Fibroblast of villous mesenchyme (primary cell): ENCODE results near the gene MSRB1. TPM values are rescaled to one million over a fixed set of nuclear protein-coding genes. Genes with fewer than 3 reads are reported as not detected.

Experiments
- DNase-seq: peaks from one replicate; pipeline ENCODE4 v3.0.0-alpha.2; 2010; ENCODE audit warnings: low read depth
- H3K4me3 ChIP-seq: 2 replicates; pipeline ENCODE4 v1.5.1; 2011; ENCODE audit warnings: low read depth, mild to moderate bottlenecking, low read length
- CTCF ChIP-seq: IDR thresholded peaks from 2 replicates; pipeline ENCODE4 v1.5.1; 2012; ENCODE audit warnings: low read depth, mild to moderate bottlenecking, low read length; ENCODE audit not compliant: insufficient read depth
- total RNA-seq: library from RNA; depleted of rRNA; stranded (reverse); fragments of >200 nt; gene quantifications from 2 replicates; pipeline ENCODE4 v1.2.3, GENCODE V29; 2012

Gene MSRB1
- total RNA-seq, 1 donor = 14.2 TPM

DNA sequence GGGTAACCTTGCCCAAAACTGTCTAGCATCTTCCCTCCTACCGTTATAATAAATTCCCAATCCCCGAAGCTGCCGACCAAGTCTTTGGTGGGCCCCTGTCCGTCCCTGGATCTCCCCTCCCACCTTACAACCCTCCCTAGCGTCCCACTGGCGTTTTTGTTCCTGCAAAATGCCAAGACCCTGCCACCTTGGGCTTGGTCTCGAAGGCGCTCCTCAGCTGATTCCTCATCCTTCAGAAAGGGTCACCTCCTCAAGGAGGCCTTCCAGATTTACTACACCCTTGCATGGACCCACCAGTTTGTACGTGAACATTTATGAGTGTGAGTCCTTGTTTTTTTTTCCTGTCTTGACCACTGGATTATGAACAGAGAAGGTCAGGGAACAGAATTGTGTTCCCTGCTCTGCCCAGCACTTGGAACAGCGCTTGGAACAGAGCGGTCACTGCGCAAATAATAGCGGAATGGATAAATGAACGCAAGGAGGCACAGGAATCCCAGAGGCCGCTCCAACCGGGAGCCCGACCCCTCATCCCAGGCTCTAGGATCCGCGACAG lies 40.1 kb upstream of the MSRB1 start:
- H3K4me3 ChIP-seq = peak overlapping the region; percentile 65
- TF ChIP-seq CTCF = peak; percentile 40
- DNase-seq = no peak

- no peak for TF ChIP-seq CTCF
- H3K4me3 ChIP-seq = no peak overlapping the region
- DNase-seq = no peak
These were observed 39.0 kb upstream of the MSRB1 start for GRCh38 chr16:1982013-1982433.

GRCh38 chr16:1981398-1981836 lies 38.4 kb upstream of the MSRB1 start, which contains the start of gene NOXO1:
TSS of gene NOXO1 (minus strand) at chr16:1981469. CDS start at chr16:1981179, 290 bp downstream.
- H3K4me3 ChIP-seq = no peak within 1 kb of the TSS
- no peak for DNase-seq
- no peak for TF ChIP-seq CTCF

GRCh38 chr16:1980770-1981087 lies 37.7 kb upstream of the MSRB1 start:
- H3K4me3 ChIP-seq = no peak overlapping the region
- no peak for DNase-seq
- TF ChIP-seq CTCF = no peak

DNA sequence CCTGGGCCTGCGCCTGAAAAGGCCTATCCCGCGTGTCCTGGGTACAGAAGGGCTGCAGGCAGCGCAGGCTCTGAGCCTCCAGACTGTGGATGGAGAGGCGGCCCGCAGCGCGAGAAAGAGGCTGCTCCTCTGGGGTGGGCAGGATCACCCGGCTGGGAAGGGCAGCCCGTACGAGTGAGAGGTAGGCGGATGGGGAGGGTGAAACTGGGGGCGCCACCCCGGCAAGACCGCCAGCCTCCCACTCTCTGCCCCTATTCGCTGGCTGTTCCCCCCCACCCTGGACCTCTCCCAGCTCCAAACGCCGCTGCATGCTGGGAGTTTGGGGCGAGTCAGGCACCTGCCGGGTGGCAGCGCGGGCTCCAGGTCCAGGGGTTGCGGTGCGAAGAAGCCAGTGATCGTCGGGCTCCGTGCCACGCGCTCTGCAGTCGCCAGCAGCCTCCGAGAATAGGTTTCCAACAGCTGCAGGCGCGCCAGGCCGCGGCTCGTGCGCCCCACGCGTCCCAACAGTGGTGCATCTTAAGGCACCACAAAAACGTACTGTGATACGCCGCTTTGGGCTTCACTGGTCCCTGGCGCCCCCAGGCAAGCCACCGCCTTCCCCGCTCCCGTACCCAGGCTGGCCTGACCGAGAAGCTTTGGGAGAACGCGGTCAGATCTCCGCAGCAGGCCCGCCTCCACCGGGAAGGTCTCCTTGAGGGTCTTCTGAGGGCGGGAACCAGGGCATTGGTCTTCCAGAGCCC lies 37.2 kb upstream of the MSRB1 start:
- no peak overlapping the region for H3K4me3 ChIP-seq
- no peak for DNase-seq
- no peak for TF ChIP-seq CTCF

DNA sequence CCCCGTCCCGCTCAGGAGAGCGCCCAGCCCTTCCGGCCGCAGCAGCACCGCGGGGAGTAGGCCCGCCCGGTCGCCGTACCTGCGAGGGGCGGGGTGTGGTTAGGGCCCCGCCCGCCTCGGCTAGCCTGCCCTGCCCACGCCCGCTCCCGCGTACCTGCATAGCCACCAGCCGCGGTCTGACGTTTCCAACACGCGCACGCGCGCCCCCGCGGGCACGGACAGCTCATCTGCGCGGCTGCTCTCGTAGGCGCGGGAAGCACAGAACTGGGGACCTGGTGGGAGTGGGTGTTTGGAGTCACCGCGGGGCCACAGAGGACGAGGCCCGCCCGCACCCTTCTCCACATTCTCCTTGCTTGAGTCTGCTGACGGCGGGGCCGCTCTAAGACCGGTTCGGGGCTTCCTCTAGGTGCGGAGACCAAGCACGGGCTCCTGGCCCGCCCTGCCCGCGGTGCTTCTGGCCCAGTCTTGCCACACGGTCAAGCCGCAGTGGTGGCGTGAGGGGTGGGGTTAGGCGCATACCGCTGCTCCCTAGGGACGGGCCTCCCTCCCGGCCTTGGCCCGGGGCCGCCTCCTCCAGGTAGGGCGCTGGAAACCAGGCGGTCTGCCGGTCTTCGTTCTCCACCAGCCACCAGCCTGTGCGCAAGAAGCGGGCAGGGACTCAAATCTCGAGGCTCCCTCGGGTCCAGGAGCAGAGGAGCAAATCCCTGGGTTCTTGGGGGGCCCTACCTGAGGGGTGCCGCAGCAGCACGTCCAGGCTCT lies 36.5 kb upstream of the MSRB1 start:
- no peak overlapping the region for H3K4me3 ChIP-seq
- no peak for DNase-seq
- no peak for TF ChIP-seq CTCF
